Choroid plexus epithelial cell (primary cell): ENCODE data around the gene KCNMB2.
"Not testable (repeated sequence)": the region's sequence is repeated elsewhere in the genome, so short reads cannot be mapped to it uniquely, and the experiment has no call there.

Experiments used
- DNase-seq: peaks from one replicate; pipeline ENCODE4 v3.0.0-alpha.2; 2010; ENCODE audit warnings: low read depth
- H3K4me3 ChIP-seq: 2 replicates; pipeline ENCODE4 v1.5.1; 2011; ENCODE audit warnings: low read depth, mild to moderate bottlenecking, control low read depth, low read length, moderate library complexity
- CTCF ChIP-seq: conservative IDR thresholded peaks from 2 replicates; pipeline ENCODE4 v1.5.1; 2011; ENCODE audit warnings: low read depth, mild to moderate bottlenecking, control low read depth, inconsistent platforms, low read length, moderate library complexity

KCNMB2 gene

DNA sequence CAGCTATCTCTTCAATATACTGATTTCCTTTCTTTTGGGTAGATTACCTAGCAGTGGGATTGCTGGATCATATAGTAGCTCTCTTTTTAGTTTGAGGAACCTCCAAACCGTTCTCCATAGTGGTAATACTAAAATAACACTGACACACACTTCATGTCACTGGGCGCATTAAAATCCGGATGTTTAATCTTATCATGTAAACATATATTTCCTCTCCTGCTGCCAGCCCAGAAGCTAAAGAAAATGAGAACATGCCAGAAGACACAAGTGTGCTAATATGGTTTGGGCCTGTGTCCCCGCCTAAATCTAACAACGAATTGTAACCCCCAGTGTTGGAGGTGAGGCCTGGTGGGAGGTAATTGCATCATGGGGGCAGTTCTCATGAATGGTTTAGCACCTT is 23.6 kb upstream of the KCNMB2 start:
- no peak overlapping the region for H3K4me3 ChIP-seq
- DNase-seq: no peak
- no peak for TF ChIP-seq CTCF

- TF ChIP-seq CTCF: no peak
- no peak for DNase-seq
- no peak overlapping the region for H3K4me3 ChIP-seq
These were observed 22.5 kb upstream of the KCNMB2 start for GRCh38 chr3:178513546-178514380.

- H3K4me3 ChIP-seq: no peak overlapping the region
- TF ChIP-seq CTCF: no peak
- no peak for DNase-seq
These were observed 21.8 kb upstream of the KCNMB2 start for GRCh38 chr3:178514401-178514800.

GRCh38 chr3:178515076-178515744 is 21.0 kb upstream of the KCNMB2 start:
- DNase-seq, H3K4me3 ChIP-seq: not testable (repeated sequence)

DNA sequence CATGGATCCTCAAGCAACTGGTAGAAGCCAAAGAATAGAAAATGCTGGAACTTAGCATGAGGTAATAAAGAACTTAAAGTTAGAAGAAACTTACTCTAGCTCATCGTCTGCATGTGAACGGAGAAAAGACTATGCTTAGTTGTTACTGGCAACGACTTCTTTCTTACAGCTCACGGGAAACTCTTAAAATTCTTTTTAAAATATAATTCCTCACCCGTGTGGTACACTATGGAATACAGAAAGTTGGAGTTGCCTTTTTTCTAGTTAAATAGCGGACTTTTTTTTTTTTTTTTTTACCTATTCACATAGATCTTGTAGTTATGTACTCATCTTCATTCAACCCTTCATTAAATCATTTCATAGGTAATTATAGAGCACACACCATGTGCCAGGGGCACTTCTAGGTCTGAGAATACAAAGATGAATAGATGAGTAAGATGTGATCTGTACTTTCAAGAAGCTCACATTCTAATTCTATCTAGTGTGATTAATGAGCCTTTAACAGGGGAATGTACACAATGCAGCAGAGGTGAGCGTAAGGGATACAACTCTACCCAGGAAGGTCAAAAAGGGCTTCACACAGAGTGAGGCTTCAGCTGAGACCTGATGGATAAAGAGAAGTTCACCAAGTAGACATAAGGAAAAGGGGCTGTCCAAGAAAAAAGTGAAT is 18.4 kb upstream of the KCNMB2 start:
- no peak for TF ChIP-seq CTCF
- no peak overlapping the region for H3K4me3 ChIP-seq

GRCh38 chr3:178518660-178519396 is 17.4 kb upstream of the KCNMB2 start:
- no peak for TF ChIP-seq CTCF
- H3K4me3 ChIP-seq: no peak overlapping the region
- no peak for DNase-seq

More for the DNA sequence above, 18.4 kb upstream of the KCNMB2 start:
- no peak for DNase-seq

- TF ChIP-seq CTCF: no peak
- DNase-seq: no peak
- no peak overlapping the region for H3K4me3 ChIP-seq
These were observed 16.5 kb upstream of the KCNMB2 start for GRCh38 chr3:178519701-178520100.
